Measurements from ENCODE around the gene RELCH.

RELCH gene

GRCh38 chr18:62289047-62289446, 102.0 kb downstream of the RELCH start:
- Histone ChIP-seq H3K27me3 (ENCODE audit: insufficient read depth, low read depth) (no peaks in the 10 kb centered on the region), H3K4me1 (ENCODE audit: low read depth, poor library complexity, severe bottlenecking) (no peaks in the 10 kb centered on the region), H3K4me2 (no peak overlapping the region), H3K4me3 (IDR thresholded peaks at IDR 0.05; ENCODE audit: insufficient read depth, low read depth, low read length) (no peak overlapping the region), H2AFZ (ENCODE audit: low read depth) (no peak overlapping the region), H3K79me2 (ENCODE audit: insufficient read depth, low read depth) (no peaks in the 10 kb centered on the region), H3K27ac (no peak overlapping the region), H3K9ac (no peak overlapping the region), H4K20me1 (ENCODE audit: insufficient read depth) (no peaks in the 10 kb centered on the region), H3K36me3 (ENCODE audit: insufficient read depth) (no peaks in the 10 kb centered on the region)
- TF ChIP-seq, protein P1, sequence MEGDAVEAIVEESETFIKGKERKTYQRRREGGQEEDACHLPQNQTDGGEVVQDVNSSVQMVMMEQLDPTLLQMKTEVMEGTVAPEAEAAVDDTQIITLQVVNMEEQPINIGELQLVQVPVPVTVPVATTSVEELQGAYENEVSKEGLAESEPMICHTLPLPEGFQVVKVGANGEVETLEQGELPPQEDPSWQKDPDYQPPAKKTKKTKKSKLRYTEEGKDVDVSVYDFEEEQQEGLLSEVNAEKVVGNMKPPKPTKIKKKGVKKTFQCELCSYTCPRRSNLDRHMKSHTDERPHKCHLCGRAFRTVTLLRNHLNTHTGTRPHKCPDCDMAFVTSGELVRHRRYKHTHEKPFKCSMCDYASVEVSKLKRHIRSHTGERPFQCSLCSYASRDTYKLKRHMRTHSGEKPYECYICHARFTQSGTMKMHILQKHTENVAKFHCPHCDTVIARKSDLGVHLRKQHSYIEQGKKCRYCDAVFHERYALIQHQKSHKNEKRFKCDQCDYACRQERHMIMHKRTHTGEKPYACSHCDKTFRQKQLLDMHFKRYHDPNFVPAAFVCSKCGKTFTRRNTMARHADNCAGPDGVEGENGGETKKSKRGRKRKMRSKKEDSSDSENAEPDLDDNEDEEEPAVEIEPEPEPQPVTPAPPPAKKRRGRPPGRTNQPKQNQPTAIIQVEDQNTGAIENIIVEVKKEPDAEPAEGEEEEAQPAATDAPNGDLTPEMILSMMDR (conservative IDR thresholded peaks at IDR 0.05; ENCODE audit: low read depth, low read length): no peak

DNA sequence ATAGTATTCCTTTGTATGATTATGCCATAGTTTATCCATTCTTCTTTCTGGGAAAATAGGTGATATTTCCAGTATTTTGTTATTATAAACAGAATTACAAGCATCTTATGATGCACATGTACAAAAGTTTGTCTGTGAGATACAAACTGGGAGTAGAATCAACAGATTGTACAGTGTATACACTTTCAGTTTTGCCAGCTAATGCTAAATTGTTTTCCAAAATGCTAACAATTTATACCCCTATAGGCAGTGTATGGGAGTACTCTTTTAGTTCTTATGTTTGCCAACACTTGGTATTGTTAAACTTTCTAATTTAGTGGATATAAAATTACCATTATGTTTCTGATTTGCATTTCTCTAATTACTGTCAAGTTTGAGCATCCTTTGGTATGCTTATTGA, 107.0 kb downstream of the RELCH start:
- H3K36me3 ChIP-seq (ENCODE audit: insufficient read depth): 0 out of 2 replicates have a peak, but pooled peaks cover 3% of the 10 kb centered on the region
- no peak overlapping the region for H3K27ac ChIP-seq
- H3K4me1 ChIP-seq (ENCODE audit: low read depth, poor library complexity, severe bottlenecking): no peaks in the 10 kb centered on the region
- no peak overlapping the region for H2AFZ ChIP-seq (ENCODE audit: low read depth)
- H3K79me2 ChIP-seq (ENCODE audit: insufficient read depth, low read depth): no peaks in the 10 kb centered on the region
- no peaks in the 10 kb centered on the region for H3K27me3 ChIP-seq (ENCODE audit: insufficient read depth, low read depth)
- no peaks in the 10 kb centered on the region; the same call in 1 of the 2 replicates for H4K20me1 ChIP-seq (ENCODE audit: insufficient read depth)
- H3K4me3 ChIP-seq (IDR thresholded peaks at IDR 0.05; ENCODE audit: insufficient read depth, low read depth, low read length): no peak overlapping the region
- TF ChIP-seq, protein P1 (conservative IDR thresholded peaks at IDR 0.05; ENCODE audit: low read depth, low read length): no peak; the same call in 1 of the 2 replicates
- no peak overlapping the region for H3K4me2 ChIP-seq
- no peak overlapping the region for H3K9ac ChIP-seq

DNA sequence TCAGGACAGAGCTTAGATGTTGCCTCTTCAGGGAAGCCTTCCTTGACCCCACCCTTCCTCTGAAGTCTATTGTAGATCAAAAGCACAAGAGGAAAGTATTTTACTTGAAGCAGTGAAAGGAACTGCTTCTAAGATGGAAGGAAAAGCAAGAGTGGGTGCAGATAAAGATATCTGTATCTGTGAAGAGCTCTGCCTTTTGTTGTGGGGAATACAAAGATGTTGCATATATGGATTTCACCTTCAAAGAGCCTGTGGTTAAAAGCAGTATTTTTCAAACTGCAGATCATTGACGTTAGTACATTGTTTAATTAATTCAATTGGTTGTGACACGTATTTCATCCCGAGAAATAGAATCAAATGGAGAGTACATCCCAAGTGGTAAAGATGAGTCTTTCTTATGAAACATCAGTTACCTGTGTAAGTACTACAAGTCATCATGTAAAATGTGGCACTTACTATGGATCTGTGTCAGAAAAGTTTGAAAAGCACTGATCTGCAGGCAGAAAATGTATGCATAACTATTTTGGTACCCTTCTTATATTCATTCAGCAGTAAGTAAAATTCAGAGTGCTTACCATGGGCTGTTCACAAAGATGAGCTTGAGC, 113.4 kb downstream of the RELCH start:
- Histone ChIP-seq H3K79me2 (ENCODE audit: insufficient read depth, low read depth) (no peaks in the 10 kb centered on the region), H2AFZ (ENCODE audit: low read depth) (no peak overlapping the region), H3K9ac (no peak overlapping the region), H3K4me2 (no peak overlapping the region), H3K4me1 (ENCODE audit: low read depth, poor library complexity, severe bottlenecking) (no peaks in the 10 kb centered on the region), H3K36me3 (ENCODE audit: insufficient read depth) (0 out of 2 replicates have a peak, but pooled peaks cover 7% of the 10 kb centered on the region), H3K27ac (no peak overlapping the region), H3K4me3 (IDR thresholded peaks at IDR 0.05; ENCODE audit: insufficient read depth, low read depth, low read length) (no peak overlapping the region), H3K27me3 (ENCODE audit: insufficient read depth, low read depth) (no peaks in the 10 kb centered on the region), H4K20me1 (ENCODE audit: insufficient read depth) (no peaks in the 10 kb centered on the region; the same call in 1 of the 2 replicates)
- TF ChIP-seq, protein P1 (conservative IDR thresholded peaks at IDR 0.05; ENCODE audit: low read depth, low read length): no peak

- no peaks in the 10 kb centered on the region for H3K27me3 ChIP-seq (ENCODE audit: insufficient read depth, low read depth)
- no peak overlapping the region for H3K27ac ChIP-seq
- no peak overlapping the region for H3K4me2 ChIP-seq
- H3K4me1 ChIP-seq (ENCODE audit: low read depth, poor library complexity, severe bottlenecking): no peaks in the 10 kb centered on the region
- H3K9ac ChIP-seq: no peak overlapping the region
- no peak overlapping the region for H2AFZ ChIP-seq (ENCODE audit: low read depth)
- TF ChIP-seq, protein P1 (conservative IDR thresholded peaks at IDR 0.05; ENCODE audit: low read depth, low read length): no peak
- H3K36me3 ChIP-seq (ENCODE audit: insufficient read depth): 0 out of 2 replicates have a peak, but pooled peaks cover 7% of the 10 kb centered on the region
- H3K4me3 ChIP-seq (IDR thresholded peaks at IDR 0.05; ENCODE audit: insufficient read depth, low read depth, low read length): no peak overlapping the region
- H3K79me2 ChIP-seq (ENCODE audit: insufficient read depth, low read depth): no peaks in the 10 kb centered on the region
- H4K20me1 ChIP-seq (ENCODE audit: insufficient read depth): no peaks in the 10 kb centered on the region; the same call in 1 of the 2 replicates
These were observed 114.3 kb downstream of the RELCH start for GRCh38 chr18:62301322-62301721.

Measured in KMS-11 (cell line).